Occipital lobe (tissue), 3 donors: ENCODE data around the gene STARD3NL. TPM values are rescaled to one million over a fixed set of nuclear protein-coding genes. Genes with fewer than 3 reads are reported as not detected.
"Not testable (repeated sequence)": the region's sequence is repeated elsewhere in the genome, so short reads cannot be mapped to it uniquely, and the experiment has no call there.

Source experiments
- DNase-seq: peaks from one replicate; lab custom pipeline; 2025; lab: John Stamatoyannopoulos, UW
- small RNA-seq: library from RNA; depleted of rRNA; stranded (forward); fragments of <200 nt; gene quantifications from one replicate; pipeline ENCODE3, GENCODE V24; 2014
- total RNA-seq: library from RNA; depleted of rRNA; stranded (reverse); fragments of >200 nt; gene quantifications from one replicate; pipeline ENCODE4 v1.2.3, GENCODE V29; 2014

STARD3NL gene
- total RNA-seq, 1 donor from 2014 or later = 93.4 TPM

DNA sequence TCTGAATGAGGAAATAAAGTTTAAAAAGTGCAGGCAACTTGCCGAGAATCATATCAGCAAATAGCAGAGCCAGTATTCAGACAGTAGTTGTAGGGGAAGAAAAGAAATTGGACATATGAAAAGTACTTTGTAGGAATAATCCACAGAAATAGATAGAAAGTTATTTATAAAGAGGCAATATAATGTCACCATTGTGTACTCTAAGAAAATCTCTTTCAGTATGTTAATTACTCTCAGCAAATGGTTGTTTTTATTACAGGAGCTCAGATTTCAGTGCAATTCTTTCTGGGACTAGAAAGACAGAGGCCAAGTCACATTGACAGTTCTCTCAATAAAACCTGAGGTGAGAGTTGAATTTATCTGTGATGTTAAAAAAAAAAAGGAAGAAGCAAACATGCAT, 85.2 kb downstream of the STARD3NL start:
- DNase-seq = not testable (repeated sequence)

DNA sequence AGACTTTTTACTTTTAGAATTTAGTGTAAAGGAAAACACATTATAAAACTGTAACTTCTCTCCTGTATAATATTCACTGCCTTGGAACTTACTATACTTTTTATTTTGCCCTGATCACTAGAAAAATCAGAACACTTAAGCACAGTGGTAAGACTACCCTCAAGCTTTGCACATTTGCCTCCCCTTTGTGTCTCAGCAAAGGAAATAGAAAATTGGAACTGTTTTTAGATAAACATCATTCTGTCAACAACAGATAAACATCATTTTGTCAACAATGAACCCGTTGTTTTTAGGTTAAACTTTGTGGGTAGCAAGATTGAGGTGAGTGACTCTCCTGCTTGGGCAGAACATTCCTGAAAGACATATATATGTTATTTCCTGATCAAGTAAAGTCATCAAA, 86.6 kb downstream of the STARD3NL start:
- not testable (repeated sequence) for DNase-seq

DNA sequence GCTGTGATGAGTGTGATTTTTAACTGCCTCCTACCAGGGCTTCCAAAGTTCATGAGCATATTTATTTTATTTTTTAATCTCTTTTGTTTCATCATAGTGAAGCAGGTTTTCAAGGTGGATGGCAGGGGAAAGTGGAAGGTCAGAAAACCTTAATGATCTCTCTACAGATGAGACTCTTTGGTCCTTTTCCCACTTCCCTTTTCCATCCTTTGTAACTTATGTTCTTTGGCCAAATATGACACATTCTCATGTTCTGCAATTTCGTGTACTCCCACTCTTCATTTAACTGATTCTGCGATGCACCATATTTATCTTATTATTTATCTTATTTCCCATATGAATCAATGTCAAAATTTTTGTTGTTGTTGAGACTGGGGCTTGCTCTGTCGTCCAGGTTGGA, 87.9 kb downstream of the STARD3NL start:
- DNase-seq = not testable (repeated sequence)

DNA sequence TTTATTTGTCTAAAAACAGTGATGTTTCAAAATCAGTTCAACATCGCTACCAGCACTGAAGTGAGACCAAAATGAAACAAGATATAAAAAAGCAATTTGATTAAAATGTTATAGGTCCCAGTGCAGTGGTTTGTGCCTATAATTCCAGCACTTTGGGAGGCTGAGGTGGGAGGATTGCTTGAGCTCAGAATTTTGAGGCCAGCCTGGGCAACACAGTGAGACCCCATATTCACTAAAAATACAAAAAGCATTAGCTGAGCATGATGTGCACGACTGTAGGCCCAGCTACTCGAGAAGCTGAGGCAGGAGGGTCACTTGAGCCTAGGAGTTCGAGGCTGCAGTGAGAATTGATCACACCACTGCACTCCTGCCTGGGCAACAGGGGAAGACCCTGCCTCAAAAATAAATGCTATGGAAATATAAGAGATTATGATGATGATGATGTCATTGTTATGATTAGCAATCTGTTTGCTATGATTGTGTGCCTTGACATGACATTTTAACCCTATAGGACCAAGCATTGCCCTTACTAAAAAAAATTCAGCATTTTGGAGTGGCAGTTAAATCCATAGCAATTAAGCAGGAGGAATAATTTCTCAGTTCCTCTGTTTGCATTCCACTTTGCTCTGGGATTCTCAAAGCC, 91.8 kb downstream of the STARD3NL start:
- not testable (repeated sequence) for DNase-seq

DNA sequence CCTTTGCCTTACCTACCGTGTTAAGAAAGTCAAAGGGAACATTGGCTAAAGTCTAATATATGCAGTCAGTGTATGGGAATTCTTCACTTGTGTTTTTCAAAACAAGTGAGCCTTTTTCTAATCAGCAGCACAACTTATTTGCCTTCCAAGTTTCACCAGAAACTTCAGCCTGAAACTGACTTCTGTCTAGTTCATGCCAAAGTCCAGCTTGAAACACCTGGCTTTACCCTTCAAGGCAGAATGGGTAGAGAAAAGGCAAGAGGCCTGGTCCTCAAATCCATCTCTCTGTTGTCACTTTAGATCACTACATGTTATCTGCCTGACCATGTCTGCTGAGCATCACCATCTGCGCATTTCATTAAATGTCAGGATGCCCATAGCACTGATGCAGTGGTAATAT, 92.4 kb downstream of the STARD3NL start:
- DNase-seq = not testable (repeated sequence)

DNA sequence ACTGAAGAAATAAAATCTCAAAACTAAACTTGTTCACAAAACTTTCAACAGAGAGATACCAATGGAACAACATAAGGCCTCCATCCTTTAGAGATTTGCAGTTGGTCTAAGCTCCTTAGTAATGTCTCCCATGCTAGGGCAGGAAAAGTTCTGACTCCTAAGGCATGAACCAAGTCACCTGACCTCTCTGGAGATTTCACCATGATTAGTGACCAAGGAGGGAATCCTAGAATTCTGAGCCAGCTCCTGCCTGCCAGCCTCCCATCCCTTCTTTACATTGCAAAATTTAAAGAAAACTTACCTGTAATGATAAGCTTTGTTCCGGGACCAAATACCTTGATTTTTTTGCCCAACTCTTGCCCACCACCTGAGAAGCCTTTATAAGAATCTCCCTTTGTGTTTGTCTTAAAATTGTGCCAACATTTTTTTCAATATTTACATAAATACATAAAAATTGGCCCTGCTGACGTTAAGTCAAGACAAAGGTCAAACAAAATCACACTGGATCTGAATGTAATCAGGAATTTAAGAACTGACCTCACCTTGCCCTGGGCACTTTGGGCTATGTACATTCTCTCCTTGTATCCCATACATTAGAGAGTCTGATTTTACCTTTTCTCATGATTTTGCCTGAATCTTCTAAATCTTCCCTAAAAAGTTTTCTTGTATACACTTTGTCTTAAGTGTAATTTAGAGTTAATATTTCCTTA, 95.4 kb downstream of the STARD3NL start, which contains the start of gene TARP:
TSS of gene TARP (minus strand) at position 351 of the 710 bp plus-strand sequence.
- DNase-seq = no peak

DNA sequence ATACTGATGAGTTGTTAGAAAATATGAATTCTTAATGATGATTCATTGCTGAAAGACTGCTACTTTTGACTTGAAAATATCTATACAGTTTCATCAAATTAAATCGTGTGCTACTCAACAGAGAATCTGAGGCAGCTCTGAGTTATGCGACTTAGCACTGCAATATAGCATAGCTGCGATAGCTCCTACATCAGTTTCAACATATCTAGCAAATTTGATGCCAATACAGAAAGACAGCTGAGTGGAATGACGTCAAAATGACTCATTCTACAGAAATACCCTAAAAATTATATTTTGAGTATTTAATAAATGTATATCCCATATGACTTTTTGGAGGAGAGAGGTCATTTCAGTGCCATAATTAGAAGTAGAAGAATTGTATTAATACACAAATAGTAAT, 96.4 kb downstream of the STARD3NL start:
- DNase-seq = no peak

DNA sequence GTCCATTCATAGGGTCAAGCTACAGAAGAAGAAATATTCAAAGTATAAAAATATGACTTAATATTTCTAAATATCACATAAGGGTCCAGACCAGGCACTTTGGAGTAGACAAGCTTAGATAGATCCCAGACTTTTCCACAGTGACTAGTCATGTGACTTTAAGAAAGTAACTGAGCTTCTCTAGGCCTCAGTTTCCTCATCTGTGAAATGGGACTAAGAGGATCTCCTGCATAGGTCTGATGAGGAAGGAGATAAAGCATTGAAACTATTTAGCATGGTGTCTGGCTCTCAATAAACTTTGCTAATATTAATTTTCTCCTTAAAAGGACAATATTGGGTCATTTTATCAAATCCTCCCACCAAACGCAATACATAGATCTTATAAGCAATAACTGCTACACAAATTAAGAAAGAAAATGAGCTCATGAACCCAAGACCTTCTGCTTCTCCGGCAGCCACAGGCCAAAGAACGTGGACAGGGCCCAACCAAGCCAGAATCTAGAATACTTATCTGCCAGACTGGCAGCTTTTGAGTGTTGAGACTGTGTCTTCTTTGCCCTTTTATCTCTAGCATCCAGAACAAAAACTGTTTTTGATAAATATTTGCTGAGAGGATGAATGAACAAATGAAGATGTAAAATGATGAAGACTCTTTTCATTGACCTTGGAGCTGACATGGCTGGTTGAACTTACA, 97.0 kb downstream of the STARD3NL start:
- DNase-seq = no peak

DNA sequence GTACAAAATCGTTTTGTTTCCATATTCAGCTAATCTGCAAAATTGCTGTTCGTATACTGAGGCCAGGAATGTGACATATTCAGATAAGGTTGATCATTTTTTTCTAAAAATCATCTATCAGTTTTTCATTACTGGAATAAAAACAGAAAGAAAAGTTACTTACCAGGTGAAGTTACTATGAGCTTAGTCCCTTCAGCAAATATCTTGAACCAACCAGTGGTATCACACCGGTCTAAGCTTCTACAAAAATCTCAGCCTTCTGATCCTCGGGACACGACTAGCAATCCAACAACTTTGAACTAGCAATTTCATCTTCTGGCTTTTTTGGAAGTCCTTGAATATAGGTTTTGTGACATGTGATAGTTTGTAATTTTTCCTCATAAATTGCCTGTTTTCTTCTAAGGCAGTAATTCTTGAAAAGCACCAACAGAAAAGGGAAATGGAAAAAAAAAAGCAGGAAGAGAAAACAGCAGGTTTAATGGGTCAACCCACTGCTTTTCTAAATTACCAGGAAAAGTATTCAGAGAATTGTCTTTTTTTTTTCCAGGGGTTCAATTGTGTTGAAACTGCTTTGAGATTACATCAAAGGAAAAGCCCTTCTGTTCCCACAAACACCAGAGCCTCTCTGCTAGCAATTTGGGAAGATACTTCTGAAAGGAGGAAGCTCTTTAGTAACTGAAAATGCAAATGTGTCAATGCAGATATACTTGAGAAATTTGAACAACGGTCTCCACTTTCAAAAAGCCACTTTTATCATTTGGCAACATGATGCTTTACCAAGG, 98.2 kb downstream of the STARD3NL start:
- DNase-seq = no peak

DNA sequence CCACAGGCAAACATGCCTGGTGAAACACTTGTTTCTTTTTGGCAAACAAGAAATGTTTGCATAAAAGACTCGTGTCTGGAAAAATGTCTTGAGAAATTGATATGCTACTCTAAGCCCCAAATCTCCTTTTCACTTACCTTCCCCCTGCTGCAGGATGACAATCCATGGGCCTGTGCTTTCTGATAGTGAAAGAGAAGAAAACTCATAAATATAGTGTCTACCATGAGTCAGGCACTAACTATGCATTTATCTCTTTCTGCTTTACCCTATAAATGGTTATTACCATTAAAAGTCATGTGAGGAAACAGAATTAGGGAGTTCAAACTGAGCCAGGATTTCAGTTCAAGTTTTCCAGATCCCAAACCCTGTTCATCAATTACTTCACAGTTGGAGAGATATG, 102.0 kb downstream of the STARD3NL start:
- no peak for DNase-seq

Small RNA genes within 50 kb of the gene (small RNA-seq; reads per million reads assigned to genes)
- gene TRGJ1 (not detected), gene TRGJ2 (not detected), gene TRGJP (not detected), gene TRGJP1 (not detected), gene TRGJP2 (not detected)
